Panc1 (cell line): ENCODE data around the gene ITGB5. TPM values are rescaled to one million over a fixed set of nuclear protein-coding genes. Genes with fewer than 3 reads are reported as not detected.
A peak's percentile ranks its signal among the peaks of the same experiment; 100 is the strongest.

Experiments used
- ATAC-seq: fragments of 200-7000 bp; cut with Tn5 transposase; 2 replicates; pipeline ENCODE4 v1.9.1; 2020; ENCODE audit warnings: mild to moderate bottlenecking, moderate library complexity
- BruUV-seq: library from RNA; stranded (reverse); fragments of 400-500 nt; replicated peaks from 2 replicates; lab custom pipeline; 2021; lab: Mats Ljungman, UMichigan
- CTCF ChIA-PET: fragments of 300-600 bp; sonication (Branson Sonifier 250); formaldehyde crosslinking; loops from one replicate; lab custom pipeline; 2022; ENCODE audit warnings: antibody characterized with exemption; lab: Charles Lee
- POLR2A ChIA-PET: fragments of 300-600 bp; sonication (Branson Sonifier 250); formaldehyde crosslinking; loops from one replicate; lab custom pipeline; 2022; ENCODE audit warnings: antibody characterized with exemption; lab: Charles Lee
- DNase-seq: peaks from one replicate; pipeline ENCODE4 v3.0.0-alpha.2; 2010; ENCODE audit warnings: low read depth, low spot score
- H3K27ac ChIP-seq: 2 replicates; pipeline ENCODE4 v1.5.1; 2011; ENCODE audit warnings: mild to moderate bottlenecking, low read length, inconsistent platforms
- H3K27me3 ChIP-seq: fragments of 200-500 bp; sonication (Bioruptor generic); 2 replicates; pipeline ENCODE4 v1.6.0; 2014; ENCODE audit warnings: low read length, inconsistent platforms; ENCODE audit not compliant: control insufficient read depth, insufficient read depth
- H3K36me3 ChIP-seq: fragments of 200-500 bp; sonication (Bioruptor generic); 2 replicates; pipeline ENCODE4 v1.5.1; 2014; ENCODE audit warnings: inconsistent platforms, mild to moderate bottlenecking, low read length, moderate library complexity; ENCODE audit not compliant: control insufficient read depth, insufficient read depth
- H3K4me1 ChIP-seq: 2 replicates; pipeline ENCODE4 v1.5.1; 2011; ENCODE audit warnings: inconsistent platforms, mild to moderate bottlenecking, low read length, moderate library complexity; ENCODE audit not compliant: control insufficient read depth, insufficient read depth
- H3K4me3 ChIP-seq, 2 experiments: 2 replicates each; pipeline ENCODE4 v1.5.1; 2011 to 2012; ENCODE audit warnings: low read depth in 2 of 2, low read length in 2 of 2, mild to moderate bottlenecking in 2 of 2, inconsistent platforms in 1 of 2, moderate library complexity in 1 of 2
- H3K9me3 ChIP-seq: fragments of 200-500 bp; sonication (Bioruptor generic); 2 replicates; pipeline ENCODE4 v1.5.1; 2014; ENCODE audit warnings: low read depth, mild to moderate bottlenecking, inconsistent platforms, low read length, moderate library complexity; ENCODE audit not compliant: control insufficient read depth, insufficient read depth
- CTCF ChIP-seq: fragments of 450-650 bp; IDR thresholded peaks from 2 replicates; pipeline ENCODE4 v1.5.1; 2017; ENCODE audit warnings: mild to moderate bottlenecking
- POLR2AphosphoS5 ChIP-seq: IDR thresholded peaks from 2 replicates; pipeline ENCODE4 v1.6.1; 2012; ENCODE audit warnings: mild to moderate bottlenecking, low read depth, low read length, moderate library complexity
- SIN3A ChIP-seq: IDR thresholded peaks from 2 replicates; pipeline ENCODE4 v1.6.1; 2012; ENCODE audit warnings: low read depth, mild to moderate bottlenecking, low read length, moderate library complexity, borderline replicate concordance; ENCODE audit not compliant: insufficient read depth
- TCF7L2 ChIP-seq: IDR thresholded peaks from 2 replicates; pipeline ENCODE4 v1.6.1; 2011; ENCODE audit warnings: mild to moderate bottlenecking, low read depth, low read length, inconsistent platforms
- in situ Hi-C: cut with HindIII; loops from 2 replicates; pipeline ENCODE4 v1.10.0; 2016; ENCODE audit warnings: low sequenced_read_pairs, low pct_unique_long_range_greater_than_20kb
- intact Hi-C: fragments of 100-400 bp; cut with micrococcal nuclease; formaldehyde crosslinking; loops from one replicate; pipeline ENCODE4 v1.10.0; 2022; ENCODE audit not compliant: unreplicated experiment
- total RNA-seq: library from RNA; stranded (reverse); gene quantifications from one replicate; pipeline ENCODE4 v1.2.1, GENCODE V29; 2021; ENCODE audit not compliant: unreplicated experiment
- TF ChIP-seq, protein P1 (sequence below), 2 experiments: IDR thresholded peaks; 2 replicates each; pipeline ENCODE4 v1.6.1; 2011 to 2012; ENCODE audit warnings: low read depth in 2 of 2, control low read depth in 1 of 2, low read length in 1 of 2, mild to moderate bottlenecking in 1 of 2, moderate library complexity in 1 of 2; ENCODE audit not compliant: insufficient read depth in 1 of 2

ITGB5 gene
- total RNA-seq, 1 experiment from 2014 or later: 446 TPM

- Histone ChIP-seq H3K4me3 (no peak overlapping the region), H3K36me3 (no peaks in the 10 kb centered on the region), H3K4me1 (peaks cover 27% of the 10 kb centered on the region), H3K27ac (no peak overlapping the region), H3K9me3 (no peaks in the 10 kb centered on the region), H3K27me3 (no peaks in the 10 kb centered on the region)
- no peak for TF ChIP-seq TCF7L2
- DNase-seq: no peak
- intact Hi-C loops (no loop called here), in situ Hi-C loops (no loop called here)
- ChIA-PET POLR2A (interaction anchor here (0.7 kb wide), 1 partner anchor 576 kb away, joined by 3 read pairs; no protein-coding TSS in a partner anchor), CTCF (interaction anchor here (0.8 to 1.0 kb wide), 2 partner anchors 19 to 370 kb away, joined by 5 to 8 read pairs; no protein-coding TSS in a partner anchor)
- 0 out of 2 replicates have a peak, but pooled peaks have one; percentile 11 for ATAC-seq
- no TSS peak for BruUV-seq
Observed at GRCh38 chr3:124779751-124780191, 107.4 kb downstream of the ITGB5 start.

DNA sequence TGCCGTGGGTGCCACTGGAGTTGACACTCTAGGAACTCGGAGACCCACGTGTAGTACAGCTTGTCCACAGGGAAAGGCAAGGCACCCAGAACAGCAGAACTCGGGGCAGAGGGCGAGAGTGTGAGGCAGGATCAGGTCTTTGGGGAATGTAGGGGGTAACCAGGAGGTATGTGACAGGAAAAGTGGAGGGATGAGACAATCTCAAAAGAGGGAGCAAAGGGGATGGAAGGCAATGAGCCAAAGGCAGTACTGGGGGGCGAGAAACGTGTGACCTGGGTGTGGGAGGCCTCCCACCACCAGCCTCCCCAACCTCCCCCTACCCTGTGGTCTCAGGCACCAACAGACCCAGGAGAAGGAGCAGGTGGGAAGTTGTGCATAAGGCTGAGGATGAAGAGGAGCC, 108.0 kb downstream of the ITGB5 start:
- BruUV-seq: no TSS peak
- no peak overlapping the region for H3K27ac ChIP-seq
- H3K27me3 ChIP-seq: no peaks in the 10 kb centered on the region
- ATAC-seq (no peak), DNase-seq (no peak)
- peaks cover 33% of the 10 kb centered on the region for H3K4me1 ChIP-seq
- ChIA-PET CTCF (no interaction called here), POLR2A (no interaction called here)
- in situ Hi-C loops (no loop called here), intact Hi-C loops (no loop called here)
- no peak overlapping the region for H3K4me3 ChIP-seq
- H3K36me3 ChIP-seq: no peaks in the 10 kb centered on the region
- TF ChIP-seq CTCF (no peak), SIN3A (no peak), POLR2AphosphoS5 (no peak), TCF7L2 (no peak)
- TF ChIP-seq, protein P1, sequence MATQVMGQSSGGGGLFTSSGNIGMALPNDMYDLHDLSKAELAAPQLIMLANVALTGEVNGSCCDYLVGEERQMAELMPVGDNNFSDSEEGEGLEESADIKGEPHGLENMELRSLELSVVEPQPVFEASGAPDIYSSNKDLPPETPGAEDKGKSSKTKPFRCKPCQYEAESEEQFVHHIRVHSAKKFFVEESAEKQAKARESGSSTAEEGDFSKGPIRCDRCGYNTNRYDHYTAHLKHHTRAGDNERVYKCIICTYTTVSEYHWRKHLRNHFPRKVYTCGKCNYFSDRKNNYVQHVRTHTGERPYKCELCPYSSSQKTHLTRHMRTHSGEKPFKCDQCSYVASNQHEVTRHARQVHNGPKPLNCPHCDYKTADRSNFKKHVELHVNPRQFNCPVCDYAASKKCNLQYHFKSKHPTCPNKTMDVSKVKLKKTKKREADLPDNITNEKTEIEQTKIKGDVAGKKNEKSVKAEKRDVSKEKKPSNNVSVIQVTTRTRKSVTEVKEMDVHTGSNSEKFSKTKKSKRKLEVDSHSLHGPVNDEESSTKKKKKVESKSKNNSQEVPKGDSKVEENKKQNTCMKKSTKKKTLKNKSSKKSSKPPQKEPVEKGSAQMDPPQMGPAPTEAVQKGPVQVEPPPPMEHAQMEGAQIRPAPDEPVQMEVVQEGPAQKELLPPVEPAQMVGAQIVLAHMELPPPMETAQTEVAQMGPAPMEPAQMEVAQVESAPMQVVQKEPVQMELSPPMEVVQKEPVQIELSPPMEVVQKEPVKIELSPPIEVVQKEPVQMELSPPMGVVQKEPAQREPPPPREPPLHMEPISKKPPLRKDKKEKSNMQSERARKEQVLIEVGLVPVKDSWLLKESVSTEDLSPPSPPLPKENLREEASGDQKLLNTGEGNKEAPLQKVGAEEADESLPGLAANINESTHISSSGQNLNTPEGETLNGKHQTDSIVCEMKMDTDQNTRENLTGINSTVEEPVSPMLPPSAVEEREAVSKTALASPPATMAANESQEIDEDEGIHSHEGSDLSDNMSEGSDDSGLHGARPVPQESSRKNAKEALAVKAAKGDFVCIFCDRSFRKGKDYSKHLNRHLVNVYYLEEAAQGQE (IDR thresholded peaks at IDR 0.05; ENCODE audit: insufficient read depth in 1 of 2, low read depth in 2 of 2, low read length in 1 of 2): no peak
- no peaks in the 10 kb centered on the region for H3K9me3 ChIP-seq

- TF ChIP-seq POLR2AphosphoS5 (no peak), TCF7L2 (no peak), CTCF (no peak), SIN3A (no peak)
- TF ChIP-seq, protein P1 (IDR thresholded peaks at IDR 0.05; ENCODE audit: insufficient read depth in 1 of 2, low read depth in 2 of 2, low read length in 1 of 2): no peak
- no TSS peak for BruUV-seq
- no peak for ATAC-seq
- Histone ChIP-seq H3K27me3 (no peaks in the 10 kb centered on the region), H3K36me3 (no peaks in the 10 kb centered on the region), H3K9me3 (no peaks in the 10 kb centered on the region), H3K4me3 (no peak overlapping the region), H3K4me1 (peaks cover 38% of the 10 kb centered on the region), H3K27ac (no peak overlapping the region)
- DNase-seq: no peak
- ChIA-PET POLR2A (interaction anchor here (0.6 kb wide), 2 partner anchors 46 to 67 kb away, joined by 3 to 5 read pairs; no protein-coding TSS in a partner anchor), CTCF (no interaction called here)
- in situ Hi-C loops (no loop called here), intact Hi-C loops (no loop called here)
Observed at GRCh38 chr3:124777762-124778470, 109.2 kb downstream of the ITGB5 start.
